Measurements from ENCODE around the gene GIGYF2. TPM values are rescaled to one million over a fixed set of nuclear protein-coding genes. Genes with fewer than 3 reads are reported as not detected.

GIGYF2 gene
- total and polyA plus RNA-seq, 2 of the 13 experiments (the other 11 are each of a cell fraction or from before 2014, with no cell fraction given): 44.9 to 73.5 TPM

- TF ChIP-seq ZNF646 (CRISPR knock-in tag; IDR thresholded peaks at IDR 0.05): 0 out of 2 replicates have a peak, but pooled peaks have one; percentile 37
- TF ChIP-seq ZMAT3 (CRISPR knock-in tag; conservative IDR thresholded peaks at IDR 0.05): no peak
- peak; percentile 73; the same call in 1 of the 2 replicates for TF ChIP-seq MXD4 (CRISPR knock-in tag; IDR thresholded peaks at IDR 0.05)
- TF ChIP-seq, protein P1, sequence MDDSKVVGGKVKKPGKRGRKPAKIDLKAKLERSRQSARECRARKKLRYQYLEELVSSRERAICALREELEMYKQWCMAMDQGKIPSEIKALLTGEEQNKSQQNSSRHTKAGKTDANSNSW (CRISPR knock-in tag; IDR thresholded peaks at IDR 0.05; ENCODE audit: borderline replicate concordance): no peak
- TF ChIP-seq THAP11 (CRISPR knock-in tag; IDR thresholded peaks at IDR 0.05): peak; percentile 86
- no peak for TF ChIP-seq ZNF136 (CRISPR knock-in tag; IDR thresholded peaks at IDR 0.05; ENCODE audit: low read depth)
- peak; percentile 81; the same call in 1 of the 2 replicates for TF ChIP-seq PITX1 (CRISPR knock-in tag; IDR thresholded peaks at IDR 0.05)
- TF ChIP-seq ELF1 (CRISPR knock-in tag; IDR thresholded peaks at IDR 0.05): no peak; the same call in 1 of the 2 replicates
- peak; percentile 47; the same call in 1 of the 2 replicates for TF ChIP-seq HHEX (CRISPR knock-in tag; IDR thresholded peaks at IDR 0.05)
- no peak for TF ChIP-seq HBP1 (CRISPR knock-in tag; IDR thresholded peaks at IDR 0.05; ENCODE audit: low read depth)
- peak; percentile 90 for TF ChIP-seq RFXANK (CRISPR knock-in tag; IDR thresholded peaks at IDR 0.05)
- TF ChIP-seq, protein P2, sequence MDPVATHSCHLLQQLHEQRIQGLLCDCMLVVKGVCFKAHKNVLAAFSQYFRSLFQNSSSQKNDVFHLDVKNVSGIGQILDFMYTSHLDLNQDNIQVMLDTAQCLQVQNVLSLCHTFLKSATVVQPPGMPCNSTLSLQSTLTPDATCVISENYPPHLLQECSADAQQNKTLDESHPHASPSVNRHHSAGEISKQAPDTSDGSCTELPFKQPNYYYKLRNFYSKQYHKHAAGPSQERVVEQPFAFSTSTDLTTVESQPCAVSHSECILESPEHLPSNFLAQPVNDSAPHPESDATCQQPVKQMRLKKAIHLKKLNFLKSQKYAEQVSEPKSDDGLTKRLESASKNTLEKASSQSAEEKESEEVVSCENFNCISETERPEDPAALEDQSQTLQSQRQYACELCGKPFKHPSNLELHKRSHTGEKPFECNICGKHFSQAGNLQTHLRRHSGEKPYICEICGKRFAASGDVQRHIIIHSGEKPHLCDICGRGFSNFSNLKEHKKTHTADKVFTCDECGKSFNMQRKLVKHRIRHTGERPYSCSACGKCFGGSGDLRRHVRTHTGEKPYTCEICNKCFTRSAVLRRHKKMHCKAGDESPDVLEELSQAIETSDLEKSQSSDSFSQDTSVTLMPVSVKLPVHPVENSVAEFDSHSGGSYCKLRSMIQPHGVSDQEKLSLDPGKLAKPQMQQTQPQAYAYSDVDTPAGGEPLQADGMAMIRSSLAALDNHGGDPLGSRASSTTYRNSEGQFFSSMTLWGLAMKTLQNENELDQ (CRISPR knock-in tag; IDR thresholded peaks at IDR 0.05; ENCODE audit: borderline replicate concordance): no peak
- peak; percentile 54; the same call in 1 of the 2 replicates for TF ChIP-seq GATAD1 (CRISPR knock-in tag; IDR thresholded peaks at IDR 0.05)
- peak; percentile 93 for TF ChIP-seq FOXA3 (CRISPR knock-in tag; IDR thresholded peaks at IDR 0.05)
- TF ChIP-seq ZC3H4 (CRISPR knock-in tag; IDR thresholded peaks at IDR 0.05; ENCODE audit: borderline replicate concordance): no peak
- TF ChIP-seq NCOA5 (CRISPR knock-in tag; IDR thresholded peaks at IDR 0.05): no peak
- TF ChIP-seq ZNF747 (CRISPR knock-in tag; IDR thresholded peaks at IDR 0.05; ENCODE audit: borderline replicate concordance): peak; percentile 88; the same call in 1 of the 2 replicates
- TF ChIP-seq ZNF33B (CRISPR knock-in tag; IDR thresholded peaks at IDR 0.05): no peak; the same call in 1 of the 2 replicates
- TF ChIP-seq TP53 (CRISPR knock-in tag; conservative IDR thresholded peaks at IDR 0.05): 0 out of 2 replicates have a peak, but pooled peaks have one; percentile 72
- no peak for TF ChIP-seq ZNF883 (CRISPR knock-in tag; IDR thresholded peaks at IDR 0.05; ENCODE audit: not compliant biosample characterization)
- no peak for TF ChIP-seq RBM22 (optimal IDR thresholded peaks at IDR 0.05; ENCODE audit: low read length)
Observed at GRCh38 chr2:232857158-232857563, 160.0 kb downstream of the GIGYF2 start (continued).
